Muscle layer of duodenum (tissue), 2 donors: ENCODE data around the gene DNMT3B.
"Not testable (repeated sequence)": the region's sequence is repeated elsewhere in the genome, so short reads cannot be mapped to it uniquely, and the experiment has no call there.

Source experiments
- H3K27ac ChIP-seq: one replicate; pipeline ENCODE4 v1.7.0; 2013; ENCODE audit warnings: mild to moderate bottlenecking, low read length
- H3K27me3 ChIP-seq: one replicate; pipeline ENCODE4 v1.7.0; 2013; ENCODE audit warnings: low read depth, mild to moderate bottlenecking, control low read depth, low read length
- H3K36me3 ChIP-seq, 2 donors: one replicate each; pipeline ENCODE4 v1.7.0; 2013; ENCODE audit warnings: low read length in 2 of 2, control low read depth in 1 of 2, mild to moderate bottlenecking in 1 of 2; ENCODE audit not compliant: insufficient read depth in 2 of 2, control insufficient read depth in 1 of 2
- H3K4me1 ChIP-seq, 2 donors: one replicate each; pipeline ENCODE4 v1.7.0; 2013; ENCODE audit warnings: low read length in 2 of 2, mild to moderate bottlenecking in 2 of 2, control low read depth in 1 of 2, moderate library complexity in 1 of 2; ENCODE audit not compliant: insufficient read depth in 2 of 2, control insufficient read depth in 1 of 2
- H3K4me3 ChIP-seq, 2 donors: one replicate each; pipeline ENCODE4 v1.7.0; 2013; ENCODE audit warnings: low read length in 2 of 2, low read depth in 1 of 2, mild to moderate bottlenecking in 1 of 2
- H3K9me3 ChIP-seq, 2 donors: one replicate each; pipeline ENCODE4 v1.7.0; 2013; ENCODE audit warnings: low read length in 2 of 2, control low read depth in 1 of 2, mild to moderate bottlenecking in 1 of 2; ENCODE audit not compliant: control insufficient read depth in 1 of 2
- donor health status: healthy.

DNMT3B gene

DNA sequence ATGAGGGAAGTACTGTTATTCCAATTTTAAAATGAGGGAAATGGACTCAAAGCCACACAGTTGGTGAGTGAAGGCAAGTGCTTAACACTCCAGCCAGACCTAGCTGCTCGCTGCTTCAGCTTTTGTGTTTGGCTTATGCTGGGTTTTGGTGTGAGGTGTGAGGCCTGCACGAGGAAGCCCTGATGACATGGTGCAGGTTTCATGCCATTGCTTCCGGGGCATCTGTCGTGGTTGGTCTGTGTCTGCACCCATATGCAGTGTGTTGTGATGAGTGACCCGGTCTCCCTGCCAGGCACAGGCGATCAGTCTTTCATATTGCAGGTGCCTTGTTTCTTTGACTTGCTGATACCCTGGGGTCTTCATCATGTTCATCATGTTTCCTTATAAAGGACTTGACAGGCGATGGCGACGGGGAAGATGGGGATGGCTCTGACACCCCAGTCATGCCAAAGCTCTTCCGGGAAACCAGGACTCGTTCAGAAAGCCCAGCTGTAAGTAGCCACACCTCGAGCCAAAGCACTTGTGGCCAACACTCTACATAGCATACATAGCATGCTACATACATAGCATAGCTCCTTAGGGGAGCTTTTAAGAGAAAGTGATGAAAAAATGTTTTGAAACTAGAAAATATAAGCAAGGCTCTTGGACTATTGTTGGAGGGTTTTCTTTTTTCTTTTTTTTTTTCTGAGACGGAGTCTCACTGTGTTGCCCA lies 22.3 kb downstream of the DNMT3B start:
- H3K36me3 ChIP-seq: peaks cover 0 to 10% of the 10 kb centered on the region in 2 donors
- H3K4me1 ChIP-seq: no peaks in the 10 kb centered on the region
- no peak overlapping the region for H3K27ac ChIP-seq

DNA sequence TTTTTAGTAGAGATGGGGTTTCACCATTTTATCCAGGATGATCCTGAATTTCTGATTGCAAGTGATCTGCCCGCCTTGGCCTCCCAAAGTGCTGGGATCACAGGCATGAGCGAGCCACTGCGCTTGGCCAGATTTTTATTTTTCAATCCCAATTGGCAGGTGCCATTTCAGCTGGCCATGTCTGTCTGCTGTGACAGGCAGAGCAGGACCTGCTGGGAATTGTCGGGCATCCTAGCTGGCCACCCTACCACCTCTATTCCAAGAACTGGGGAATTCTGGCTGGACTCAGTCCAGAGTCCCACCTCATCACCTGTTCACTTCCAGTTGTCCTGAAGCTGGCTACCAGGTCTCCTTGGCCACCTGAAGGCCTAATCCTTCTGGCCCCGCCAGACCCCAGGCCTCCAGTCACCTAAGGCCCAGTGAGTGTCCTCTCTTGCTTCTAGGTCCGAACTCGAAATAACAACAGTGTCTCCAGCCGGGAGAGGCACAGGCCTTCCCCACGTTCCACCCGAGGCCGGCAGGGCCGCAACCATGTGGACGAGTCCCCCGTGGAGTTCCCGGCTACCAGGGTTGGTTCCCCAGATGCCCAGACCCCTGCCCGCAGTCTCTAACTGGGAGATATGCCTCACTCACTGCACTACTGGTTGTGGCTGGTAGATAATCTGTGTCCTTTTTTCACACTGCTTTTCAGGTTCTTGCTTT lies 24.0 kb downstream of the DNMT3B start:
- Histone ChIP-seq H3K4me3 (no peak overlapping the region), H3K9me3 (no peaks in the 10 kb centered on the region), H3K27me3 (no peaks in the 10 kb centered on the region), H3K36me3 (peaks cover 0 to 10% of the 10 kb centered on the region in 2 donors), H3K27ac (no peak overlapping the region), H3K4me1 (no peaks in the 10 kb centered on the region)

More for the DNA sequence above, 22.3 kb downstream of the DNMT3B start:
- no peak overlapping the region for H3K4me3 ChIP-seq
- no peaks in the 10 kb centered on the region for H3K27me3 ChIP-seq
- no peaks in the 10 kb centered on the region for H3K9me3 ChIP-seq

DNA sequence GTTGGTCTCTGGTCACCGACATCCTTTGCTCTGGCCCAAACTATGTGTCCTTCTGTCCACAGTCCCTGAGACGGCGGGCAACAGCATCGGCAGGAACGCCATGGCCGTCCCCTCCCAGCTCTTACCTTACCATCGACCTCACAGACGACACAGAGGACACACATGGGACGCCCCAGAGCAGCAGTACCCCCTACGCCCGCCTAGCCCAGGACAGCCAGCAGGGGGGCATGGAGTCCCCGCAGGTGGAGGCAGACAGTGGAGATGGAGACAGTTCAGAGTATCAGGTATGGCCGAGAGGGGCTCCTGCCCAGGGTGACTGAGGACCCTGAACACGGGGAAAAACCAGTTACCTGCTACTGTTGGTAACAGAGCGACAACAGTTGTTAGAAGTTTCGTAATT lies 25.0 kb downstream of the DNMT3B start:
- Histone ChIP-seq H3K27me3 (no peaks in the 10 kb centered on the region), H3K4me3 (no peak overlapping the region), H3K4me1 (no peaks in the 10 kb centered on the region), H3K27ac (no peak overlapping the region), H3K36me3 (peaks cover 0 to 10% of the 10 kb centered on the region in 2 donors), H3K9me3 (no peaks in the 10 kb centered on the region)

DNA sequence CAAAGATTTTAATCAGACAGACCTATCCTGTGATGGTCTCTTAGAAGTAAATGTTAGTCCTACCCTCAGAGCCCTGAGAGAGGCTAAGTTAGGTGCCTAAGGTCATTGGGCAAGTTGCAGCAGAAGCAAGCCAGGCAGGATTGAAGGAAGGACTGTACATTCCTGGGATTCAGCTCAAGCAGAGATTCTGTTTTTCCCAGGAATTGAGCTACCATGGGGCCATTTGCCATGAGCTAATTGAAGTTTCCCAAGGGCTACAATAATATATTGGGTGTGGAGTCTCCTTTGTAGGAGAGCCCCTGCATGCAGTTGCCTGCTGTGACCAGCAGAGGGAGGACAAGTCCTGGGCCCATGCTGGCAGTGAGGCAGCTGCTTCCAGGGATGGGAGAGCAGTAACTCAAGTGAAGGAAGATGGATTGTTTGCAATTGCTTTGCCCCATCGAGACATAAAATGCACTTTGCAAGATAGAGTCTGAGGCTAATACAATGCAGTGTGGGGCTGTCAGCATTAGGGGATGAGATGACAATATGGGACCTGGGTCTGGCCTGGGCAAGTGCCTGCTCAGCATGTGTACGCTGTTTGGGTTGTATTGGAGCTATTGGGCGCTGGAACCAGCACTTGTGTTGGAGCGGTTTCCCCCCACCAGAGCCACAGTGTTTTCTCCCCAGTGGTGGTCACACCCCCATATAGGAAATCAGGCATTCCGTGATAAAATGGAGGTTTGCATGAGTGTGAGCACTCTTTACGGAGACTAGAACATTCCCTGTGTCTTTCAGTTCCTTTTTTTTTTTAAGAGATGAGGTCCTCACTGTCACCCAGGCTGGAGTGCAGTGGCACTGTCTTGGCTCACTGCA lies 27.9 kb downstream of the DNMT3B start:
- Histone ChIP-seq H3K27ac (no peak overlapping the region), H3K9me3 (no peaks in the 10 kb centered on the region), H3K4me3 (no peak overlapping the region)

DNA sequence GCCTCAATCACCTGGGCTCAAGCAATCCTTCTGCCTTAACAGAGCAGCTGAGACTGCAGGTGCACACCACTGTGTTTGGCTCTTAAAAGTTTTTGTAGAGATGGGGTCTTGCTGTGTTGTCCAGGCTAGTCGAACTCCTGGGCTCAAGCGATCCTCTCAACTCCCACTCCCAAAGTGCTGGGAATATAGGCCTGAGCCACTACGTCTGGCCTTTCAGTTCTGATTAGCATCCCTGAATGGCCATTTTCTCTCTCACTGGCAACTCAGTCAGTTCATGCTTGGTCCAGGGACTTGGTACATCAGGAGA lies 28.5 kb downstream of the DNMT3B start:
- H3K36me3 ChIP-seq: peaks cover 0 to 10% of the 10 kb centered on the region in 2 donors
- no peaks in the 10 kb centered on the region for H3K27me3 ChIP-seq
- no peak overlapping the region for H3K4me3 ChIP-seq
- H3K27ac ChIP-seq: no peak overlapping the region
- no peaks in the 10 kb centered on the region for H3K4me1 ChIP-seq
- no peaks in the 10 kb centered on the region for H3K9me3 ChIP-seq

More for the DNA sequence above, 27.9 kb downstream of the DNMT3B start:
- Histone ChIP-seq H3K27me3 (no peaks in the 10 kb centered on the region), H3K4me1 (no peaks in the 10 kb centered on the region), H3K36me3 (peaks cover 0 to 10% of the 10 kb centered on the region in 2 donors)

DNA sequence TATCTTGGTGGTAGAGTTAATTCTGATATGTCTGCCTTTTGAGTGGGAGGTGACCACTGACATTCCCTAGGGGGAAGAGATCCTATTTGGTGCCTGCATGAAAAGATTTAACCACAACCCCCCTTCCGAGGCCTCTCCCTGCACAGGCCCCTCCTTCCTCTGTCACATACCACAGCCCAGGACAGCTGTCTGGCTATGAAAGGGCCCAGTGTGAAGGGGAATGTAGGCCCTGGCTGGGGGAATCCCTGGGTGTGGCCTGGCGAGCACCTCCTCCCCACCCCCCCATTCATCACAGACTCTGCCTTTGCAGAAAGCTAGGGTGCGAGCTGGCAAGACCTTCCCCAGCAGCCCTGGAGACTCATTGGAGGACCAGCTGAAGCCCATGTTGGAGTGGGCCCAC lies 30.1 kb downstream of the DNMT3B start:
- Histone ChIP-seq H3K27ac (no peak overlapping the region), H3K27me3 (no peaks in the 10 kb centered on the region), H3K9me3 (no peaks in the 10 kb centered on the region), H3K4me1 (no peaks in the 10 kb centered on the region), H3K4me3 (no peak overlapping the region), H3K36me3 (peaks cover 0 to under 1% of the 10 kb centered on the region in 2 donors)

DNA sequence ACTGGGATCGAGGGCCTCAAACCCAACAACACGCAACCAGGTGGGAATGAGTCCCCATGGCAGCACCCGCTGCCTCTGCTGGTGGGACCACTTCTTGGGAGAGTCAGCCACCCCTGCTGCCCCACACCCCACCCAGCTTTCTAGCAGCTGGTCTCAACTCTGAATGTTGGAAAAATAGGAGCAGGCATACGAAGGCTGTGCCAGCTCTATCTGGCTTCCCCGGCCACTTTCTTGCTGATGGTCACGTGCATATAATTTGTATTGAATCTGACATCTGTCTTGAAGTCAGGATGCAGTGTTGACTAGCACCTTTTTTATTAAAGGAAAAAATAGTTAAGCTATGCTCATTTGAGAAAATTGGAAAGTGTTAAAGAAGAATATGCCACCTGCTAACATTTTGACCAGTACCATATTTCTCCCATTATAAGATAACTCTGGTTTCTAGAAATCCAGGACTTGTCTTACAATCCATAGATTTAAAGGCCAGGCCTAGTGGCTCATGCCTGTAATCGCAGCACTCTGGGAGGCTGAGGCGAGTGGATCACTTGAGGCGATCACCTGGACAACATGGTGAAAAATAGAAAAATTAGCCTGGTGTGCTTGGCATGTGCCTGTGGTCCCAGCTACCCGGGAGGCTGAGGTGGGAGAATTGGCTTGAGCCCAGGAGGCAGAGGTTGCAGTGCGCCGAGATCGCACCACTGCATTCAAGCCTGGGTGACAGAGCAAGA lies 30.7 kb downstream of the DNMT3B start:
- H3K27ac ChIP-seq: no peak overlapping the region
- H3K36me3 ChIP-seq: no peaks in the 10 kb centered on the region
- no peaks in the 10 kb centered on the region for H3K27me3 ChIP-seq
- H3K9me3 ChIP-seq: no peaks in the 10 kb centered on the region
- H3K4me3 ChIP-seq: no peak overlapping the region
- H3K4me1 ChIP-seq: no peaks in the 10 kb centered on the region

DNA sequence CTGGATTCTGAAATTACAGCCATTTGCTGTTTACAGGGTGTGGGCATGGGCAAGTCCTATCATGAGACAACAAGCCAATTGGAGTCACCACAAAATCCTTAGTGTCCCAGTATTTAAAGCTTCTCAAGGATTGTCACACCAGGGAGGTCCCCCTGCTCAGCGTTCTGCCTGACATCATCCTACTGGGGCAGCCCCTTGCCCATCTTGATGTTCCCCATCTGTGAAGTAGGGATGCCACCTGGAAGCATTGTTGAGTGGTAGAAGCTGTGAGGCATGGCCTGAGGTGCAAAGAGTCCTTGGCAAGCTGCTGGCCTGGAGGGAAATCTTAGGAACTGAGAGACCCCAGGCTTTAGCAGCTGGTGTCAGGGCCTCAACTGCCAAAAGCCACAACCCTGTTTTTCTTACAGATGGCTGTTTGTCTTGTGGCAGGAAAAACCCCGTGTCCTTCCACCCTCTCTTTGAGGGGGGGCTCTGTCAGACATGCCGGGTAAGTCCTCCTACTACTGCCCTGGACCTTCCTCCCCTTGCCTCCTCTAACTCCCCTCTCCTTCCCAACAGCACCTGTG lies 34.3 kb downstream of the DNMT3B start:
- no peaks in the 10 kb centered on the region for H3K27me3 ChIP-seq
- H3K4me3 ChIP-seq: no peak overlapping the region
- H3K9me3 ChIP-seq: no peaks in the 10 kb centered on the region
- no peak overlapping the region for H3K27ac ChIP-seq
- no peaks in the 10 kb centered on the region for H3K36me3 ChIP-seq
- H3K4me1 ChIP-seq: no peaks in the 10 kb centered on the region

DNA sequence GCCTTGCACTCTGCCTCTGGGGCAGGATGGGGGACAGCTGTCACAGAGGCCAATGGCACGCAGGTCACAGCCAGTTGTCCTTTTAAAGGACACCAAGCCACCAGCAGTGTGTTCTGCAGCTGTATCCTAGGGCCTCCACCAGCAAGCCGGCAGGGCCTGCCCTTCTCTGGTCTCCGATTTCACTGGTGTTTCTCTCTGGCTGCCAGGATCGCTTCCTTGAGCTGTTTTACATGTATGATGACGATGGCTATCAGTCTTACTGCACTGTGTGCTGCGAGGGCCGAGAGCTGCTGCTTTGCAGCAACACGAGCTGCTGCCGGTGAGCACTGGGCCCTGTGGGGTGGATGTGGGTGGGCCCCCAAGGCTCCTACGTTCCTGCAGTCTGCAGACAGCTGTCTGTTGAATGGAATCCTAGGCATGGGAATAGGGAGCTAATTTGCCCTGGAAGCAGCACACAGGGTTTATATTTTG lies 34.8 kb downstream of the DNMT3B start:
- Histone ChIP-seq H3K4me1 (no peaks in the 10 kb centered on the region), H3K27me3 (no peaks in the 10 kb centered on the region), H3K9me3 (no peaks in the 10 kb centered on the region), H3K27ac (no peak overlapping the region), H3K4me3 (no peak overlapping the region), H3K36me3 (no peaks in the 10 kb centered on the region)

DNA sequence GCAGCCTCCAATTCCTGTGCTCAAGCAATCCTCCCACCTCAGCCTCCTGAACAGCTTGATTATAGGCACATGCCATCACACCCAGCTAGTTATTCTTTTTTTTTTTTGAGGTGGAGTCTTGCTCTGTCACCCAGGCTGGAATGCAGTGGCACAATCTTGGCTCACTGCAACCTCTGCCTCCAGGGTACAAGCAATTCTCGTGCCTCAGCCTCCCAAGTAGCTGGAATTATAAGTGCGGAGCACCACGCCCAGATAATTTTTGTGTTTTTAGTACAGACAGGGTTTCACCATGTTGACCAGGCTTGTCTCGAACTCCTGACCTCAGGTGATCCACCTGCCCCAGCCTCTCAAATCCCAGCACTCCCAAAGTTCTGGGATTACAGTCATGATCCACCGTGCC lies 35.4 kb downstream of the DNMT3B start:
- H3K27me3 ChIP-seq, H3K4me3 ChIP-seq, H3K27ac ChIP-seq, H3K9me3 ChIP-seq, H3K36me3 ChIP-seq, H3K4me1 ChIP-seq: not testable (repeated sequence)
